ENCODE results near the gene DYRK4.

GRCh38 chr12:4535092-4535491 lies 26.9 kb upstream of the DYRK4 start:
- TF ChIP-seq, protein P1, sequence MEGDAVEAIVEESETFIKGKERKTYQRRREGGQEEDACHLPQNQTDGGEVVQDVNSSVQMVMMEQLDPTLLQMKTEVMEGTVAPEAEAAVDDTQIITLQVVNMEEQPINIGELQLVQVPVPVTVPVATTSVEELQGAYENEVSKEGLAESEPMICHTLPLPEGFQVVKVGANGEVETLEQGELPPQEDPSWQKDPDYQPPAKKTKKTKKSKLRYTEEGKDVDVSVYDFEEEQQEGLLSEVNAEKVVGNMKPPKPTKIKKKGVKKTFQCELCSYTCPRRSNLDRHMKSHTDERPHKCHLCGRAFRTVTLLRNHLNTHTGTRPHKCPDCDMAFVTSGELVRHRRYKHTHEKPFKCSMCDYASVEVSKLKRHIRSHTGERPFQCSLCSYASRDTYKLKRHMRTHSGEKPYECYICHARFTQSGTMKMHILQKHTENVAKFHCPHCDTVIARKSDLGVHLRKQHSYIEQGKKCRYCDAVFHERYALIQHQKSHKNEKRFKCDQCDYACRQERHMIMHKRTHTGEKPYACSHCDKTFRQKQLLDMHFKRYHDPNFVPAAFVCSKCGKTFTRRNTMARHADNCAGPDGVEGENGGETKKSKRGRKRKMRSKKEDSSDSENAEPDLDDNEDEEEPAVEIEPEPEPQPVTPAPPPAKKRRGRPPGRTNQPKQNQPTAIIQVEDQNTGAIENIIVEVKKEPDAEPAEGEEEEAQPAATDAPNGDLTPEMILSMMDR (IDR thresholded peaks at IDR 0.05; ENCODE audit: borderline replicate concordance, extremely low read depth, low read length, poor library complexity, severe bottlenecking), result no peak
- no peak for TF ChIP-seq EZH2 (IDR thresholded peaks at IDR 0.05; ENCODE audit: borderline replicate concordance, low read depth, low read length, severe bottlenecking)

Measured in DND-41 (cell line).